Left cardiac atrium (tissue), 4 donors: Measurements from ENCODE around the gene LACTBL1. TPM values are rescaled to one million over a fixed set of nuclear protein-coding genes. Genes with fewer than 3 reads are reported as not detected.
A peak's percentile ranks its signal among the peaks of the same experiment; 100 is the strongest.
"Not testable (repeated sequence)": the region's sequence is repeated elsewhere in the genome, so short reads cannot be mapped to it uniquely, and the experiment has no call there.

Source experiments
- ATAC-seq, 2 donors: fragments of 200-7000 bp; cut with Tn5 transposase; one replicate each; pipeline ENCODE4 v1.9.1; 2020; ENCODE audit warnings: mild to moderate bottlenecking in 2 of 2, moderate library complexity in 2 of 2
- DNase-seq: peaks from one replicate; pipeline ENCODE4 v3.0.0-alpha.2; 2020
- intact Hi-C, 2 donors: fragments of 100-400 bp; cut with DNase I; formaldehyde crosslinking; loops; one replicate each; pipeline versions ENCODE4 v1.14.1 to v1.15.1; 2022 to 2023
- total RNA-seq, 2 donors: library from RNA; stranded (reverse); fragmentation: NEBNext Ultra II Directional; extraction: Animal tissue kit (Norgen Biotek cat#: 25700); gene quantifications; one replicate each; pipeline ENCODE4 v1.2.1, GENCODE V29; 2021
- donor health status: DM: no; HTN: yes; CAD: no.
- donor health status: DM: no; HTN: yes; CAD: no; lungs with severe emphysema.
- donor health status: DM: yes; HTN: yes; CAD: no.
- donor health status: Dilated cardiomyopathy.

LACTBL1 gene
- total RNA-seq, 2 donors from 2014 or later, result not detected

- DNase-seq, result no peak
- intact Hi-C loops, result no loop called here
- no peak for ATAC-seq
Measured at GRCh38 chr1:22983944-22984343, 11.3 kb upstream of the LACTBL1 start.

DNA sequence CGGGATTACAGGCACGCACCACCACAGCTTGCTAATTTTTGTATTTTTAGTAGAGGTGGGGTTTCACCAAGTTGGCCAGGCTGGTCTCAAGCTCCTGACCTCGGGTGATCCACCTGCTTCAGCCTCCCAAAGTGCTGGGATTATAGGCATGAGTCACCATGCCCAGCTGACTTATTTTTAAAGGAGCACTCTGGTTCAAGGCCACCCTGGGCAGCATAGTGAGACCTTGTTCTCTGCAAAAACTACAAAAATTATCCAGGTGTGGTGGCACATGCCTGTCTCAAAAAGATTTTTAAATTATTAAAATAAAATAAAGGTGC lies 7.8 kb upstream of the LACTBL1 start:
- ATAC-seq, intact Hi-C loops, DNase-seq: not testable (repeated sequence)

GRCh38 chr1:22978299-22978698 lies 5.6 kb upstream of the LACTBL1 start:
- intact Hi-C loops, result loop anchor here (5.0 kb wide), 1 partner anchor 209 kb away; no protein-coding TSS in a partner anchor

DNA sequence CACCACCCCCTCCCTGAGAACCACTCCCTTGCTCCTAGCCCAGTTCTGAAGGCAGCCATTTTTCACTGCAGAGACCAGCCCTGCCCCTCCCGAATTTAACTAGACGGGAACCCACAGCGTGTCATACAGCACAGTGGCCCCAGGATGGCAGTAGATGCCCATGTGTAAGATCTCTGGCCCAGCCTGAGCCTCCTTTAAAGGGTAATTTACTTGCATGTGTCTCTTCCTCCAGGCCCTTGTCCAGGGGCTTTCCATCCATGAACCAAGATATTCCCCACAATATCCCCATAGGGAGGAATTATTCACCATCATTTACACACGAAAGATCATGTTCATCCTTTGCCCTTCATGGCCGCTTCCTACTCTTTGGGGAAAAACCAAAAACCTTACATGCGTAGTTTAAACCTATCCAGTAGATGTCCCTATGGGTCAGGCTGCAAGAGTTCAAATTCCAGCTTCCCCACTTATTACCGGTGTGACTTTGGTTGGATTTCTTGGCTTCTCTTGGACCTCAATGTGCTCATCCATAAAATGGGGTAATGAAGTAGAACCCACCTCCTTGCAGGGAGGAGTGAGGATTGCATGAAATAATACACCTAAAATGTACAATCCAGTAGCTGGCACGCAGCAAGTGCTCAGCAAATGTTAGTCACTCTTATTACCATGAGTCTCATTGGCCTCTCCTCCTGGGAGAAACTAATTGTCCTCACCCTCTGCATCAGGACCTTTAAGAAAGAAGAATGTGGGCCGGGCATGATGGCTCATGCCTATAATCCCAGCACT lies 4.0 kb upstream of the LACTBL1 start:
- ATAC-seq, result peak; percentile 96 to 98
- DNase-seq, result peak; percentile 58
- intact Hi-C loops, result loop anchor here (5.0 kb wide), 1 partner anchor 211 kb away; no protein-coding TSS in a partner anchor

More at GRCh38 chr1:22978299-22978698, 5.6 kb upstream of the LACTBL1 start:
- ATAC-seq (no peak), DNase-seq (no peak)

- ATAC-seq, result no peak
- DNase-seq, result no peak
- intact Hi-C loops, result loop anchor here (5.0 kb wide), 1 partner anchor 211 kb away; no protein-coding TSS in a partner anchor
Measured at GRCh38 chr1:22976127-22976460, 3.4 kb upstream of the LACTBL1 start.

GRCh38 chr1:22975694-22976093 lies 3.0 kb upstream of the LACTBL1 start:
- ATAC-seq, result no peak
- intact Hi-C loops, result loop anchor here (5.0 kb wide), 1 partner anchor 212 kb away; no protein-coding TSS in a partner anchor

DNA sequence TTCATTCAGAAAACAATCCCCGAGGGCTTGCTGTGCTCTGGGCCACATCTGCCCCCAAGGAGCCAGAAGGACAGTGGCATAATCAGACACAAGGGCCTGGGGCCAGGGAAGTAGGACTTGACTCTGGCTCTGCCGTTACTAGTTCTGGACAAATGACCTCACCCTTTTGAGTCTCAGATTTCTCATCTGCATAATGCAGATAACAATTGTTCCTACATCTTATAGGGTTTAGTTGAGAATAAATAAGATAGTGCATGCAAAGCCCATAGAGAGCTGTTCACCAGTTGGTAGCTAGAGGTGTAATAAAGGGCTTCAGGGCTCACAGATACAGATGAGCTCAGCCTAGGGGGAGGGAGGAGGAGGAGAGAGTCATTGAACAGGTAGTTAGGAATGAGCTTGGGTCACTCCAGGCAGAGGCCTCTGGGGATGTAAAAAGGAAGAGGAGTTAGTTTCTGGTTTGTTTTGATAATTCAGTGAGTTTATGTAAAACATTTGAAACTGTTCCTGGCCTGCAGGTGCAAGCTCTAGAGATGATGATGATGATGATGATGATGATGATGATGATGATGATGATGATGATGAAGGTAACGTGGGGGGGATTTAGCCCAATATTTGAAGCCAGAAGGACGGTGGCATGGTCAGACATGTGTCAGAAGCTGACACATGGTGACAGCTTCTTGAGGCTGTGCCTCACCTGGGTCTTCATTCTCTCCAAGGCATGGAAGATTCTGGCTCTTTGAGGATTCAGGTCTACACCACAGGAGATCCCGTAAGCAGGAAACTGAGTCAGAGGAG lies 858 bp downstream of the LACTBL1 start:
- ATAC-seq (no peak), DNase-seq (no peak)
- intact Hi-C loops, result no loop called here

More at GRCh38 chr1:22975694-22976093, 3.0 kb upstream of the LACTBL1 start:
- no peak for DNase-seq

DNA sequence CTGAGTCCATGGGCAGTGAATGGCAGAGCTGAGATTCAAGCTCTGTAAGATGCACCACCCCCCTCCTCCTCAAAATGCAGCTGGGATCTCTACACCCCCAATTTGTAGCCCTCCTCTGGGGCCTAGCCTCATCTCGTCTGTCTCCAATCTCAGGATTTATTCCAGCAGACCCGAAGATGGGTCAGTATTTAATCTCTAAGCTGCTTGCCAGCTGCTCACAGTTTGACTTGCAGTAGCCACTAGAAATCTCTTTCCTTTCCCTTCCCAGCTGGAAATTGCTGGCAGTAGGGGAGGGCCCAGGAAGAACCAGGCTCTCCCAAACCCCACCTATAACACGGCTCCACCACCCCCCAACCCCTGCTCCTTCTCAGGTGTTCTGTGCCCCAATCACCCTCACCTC lies 1.5 kb downstream of the LACTBL1 start:
- DNase-seq, result no peak
- intact Hi-C loops, result no loop called here
- ATAC-seq, result no peak

DNA sequence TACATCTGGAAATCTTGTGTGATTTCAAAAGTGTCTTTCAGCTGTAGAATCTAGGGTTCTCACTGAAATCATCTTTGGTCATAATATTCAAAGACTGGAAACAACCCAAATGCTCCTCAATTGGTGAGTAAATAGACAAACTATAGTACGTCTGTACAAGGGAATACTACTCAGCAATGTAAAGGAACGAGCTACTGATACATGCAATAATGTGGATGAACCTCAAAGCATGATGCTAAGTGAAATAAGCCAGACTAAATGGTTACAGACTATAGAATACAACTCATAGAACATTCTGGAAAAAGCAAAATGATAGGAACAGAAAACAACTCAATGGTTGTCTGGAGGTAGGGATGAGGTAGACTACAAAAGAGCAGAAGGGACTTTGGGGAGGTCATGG lies 2.6 kb downstream of the LACTBL1 start:
- ATAC-seq (no peak), DNase-seq (no peak)
- intact Hi-C loops, result no loop called here

- DNase-seq (no peak), ATAC-seq (peak in 1 of 2 donors; percentile 18)
- intact Hi-C loops, result no loop called here
Measured at GRCh38 chr1:22969304-22969709, 3.4 kb downstream of the LACTBL1 start.

DNA sequence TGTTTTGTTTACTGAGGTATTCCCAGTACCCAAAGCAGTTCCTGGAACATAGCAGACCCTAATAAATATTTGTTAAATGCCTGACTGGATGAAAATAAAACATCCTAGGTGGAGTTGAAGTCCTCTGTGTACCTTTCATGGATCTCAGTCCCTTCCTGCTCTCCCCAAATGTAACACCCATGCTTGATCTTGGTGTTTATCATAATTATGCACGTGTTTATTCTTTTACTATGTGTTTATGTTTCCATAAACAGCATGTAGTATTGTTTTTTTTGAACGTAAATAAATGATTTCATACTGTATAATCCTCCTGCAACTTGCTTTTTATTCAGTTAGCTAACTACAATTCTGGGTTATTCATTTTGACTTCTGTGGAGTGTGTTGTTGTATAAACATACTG lies 4.8 kb downstream of the LACTBL1 start:
- DNase-seq, result no peak
- intact Hi-C loops, result no loop called here
- ATAC-seq, result no peak

DNA sequence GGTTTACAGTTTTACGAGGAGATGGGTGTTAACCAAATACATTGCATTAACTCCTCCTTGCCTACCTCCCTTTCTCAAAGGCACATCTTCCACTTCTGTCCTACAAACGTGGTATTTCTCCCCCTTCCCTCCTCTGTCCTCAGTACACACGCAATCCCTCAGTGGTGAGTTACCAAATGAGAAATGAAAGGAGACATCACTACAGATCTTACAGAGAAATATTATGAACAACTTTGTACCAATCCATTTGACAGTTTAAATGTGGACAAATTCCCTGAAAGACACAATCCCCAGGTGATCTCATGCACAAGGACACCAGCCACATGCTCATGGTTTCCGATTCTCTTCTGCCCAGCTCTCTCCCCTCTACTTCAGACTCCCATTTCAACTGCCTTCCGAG lies 6.4 kb downstream of the LACTBL1 start:
- intact Hi-C loops, result no loop called here
- DNase-seq (no peak), ATAC-seq (no peak)

- intact Hi-C loops, result no loop called here
- ATAC-seq (no peak), DNase-seq (no peak)
Measured at GRCh38 chr1:22963044-22963677, 9.5 kb downstream of the LACTBL1 start.

DNA sequence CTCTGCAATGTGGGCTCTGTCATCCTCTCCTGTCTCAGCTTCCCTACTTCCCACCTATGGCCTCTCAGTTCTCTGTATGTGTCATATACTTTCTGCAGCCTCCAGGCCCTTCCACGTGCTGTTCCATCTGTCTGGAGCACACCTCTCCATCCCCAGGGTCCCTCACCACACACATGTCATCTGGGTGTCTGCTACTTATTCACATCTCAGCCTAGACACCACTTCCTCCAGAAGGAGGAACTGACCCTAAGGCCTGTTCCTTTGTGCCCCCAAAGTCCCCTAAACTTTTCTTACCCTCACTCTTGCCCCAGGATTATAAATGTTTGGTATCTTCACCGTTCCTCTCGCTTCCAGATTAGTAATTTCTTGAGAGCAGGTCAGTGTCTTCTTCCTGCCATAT lies 10.1 kb downstream of the LACTBL1 start:
- ATAC-seq (no peak), DNase-seq (no peak)
- intact Hi-C loops, result no loop called here

- ATAC-seq (no peak), DNase-seq (no peak)
Measured at GRCh38 chr1:22959545-22960360, 12.9 kb downstream of the LACTBL1 start.

DNA sequence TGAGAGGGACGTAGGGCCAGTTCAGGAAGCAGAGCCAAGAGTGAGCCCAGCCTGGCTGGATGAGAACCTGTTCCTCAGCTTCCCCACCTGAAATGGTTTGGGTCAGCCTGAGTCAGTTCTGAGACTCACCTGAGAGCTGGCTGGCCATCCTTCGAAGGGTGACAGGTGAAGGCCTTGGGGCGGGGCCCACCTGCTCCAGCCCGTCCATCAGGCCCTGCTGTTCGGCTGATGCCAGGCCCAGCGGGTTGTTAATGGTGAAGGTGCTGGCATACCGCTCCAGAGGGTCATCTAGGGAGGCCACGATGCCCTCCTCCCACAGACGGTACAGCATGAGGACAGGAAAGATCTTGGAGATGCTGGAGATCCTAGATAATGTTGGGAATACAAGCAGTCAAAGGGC lies 14.1 kb downstream of the LACTBL1 start:
- no peak for ATAC-seq
- intact Hi-C loops, result no loop called here
- DNase-seq, result no peak

More at GRCh38 chr1:22959545-22960360, 12.9 kb downstream of the LACTBL1 start:
- intact Hi-C loops, result no loop called here

DNA sequence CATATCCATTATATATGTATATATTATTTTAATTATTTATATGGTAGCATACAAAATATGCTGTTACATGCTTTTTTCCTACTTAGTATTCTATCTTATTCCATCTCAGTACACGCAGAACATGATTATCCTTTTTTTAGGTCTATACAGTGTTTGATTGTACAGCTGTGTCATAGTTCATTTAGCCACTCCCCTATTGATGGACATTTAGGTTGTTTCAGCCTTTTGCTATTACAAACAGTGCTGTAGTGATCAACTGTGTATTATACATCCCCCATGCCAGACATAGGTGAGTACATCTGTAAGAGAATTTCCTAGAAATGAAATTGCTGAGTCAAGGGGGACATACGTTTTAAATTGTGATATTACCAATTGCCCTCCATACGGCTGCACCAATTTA lies 15.6 kb downstream of the LACTBL1 start:
- DNase-seq, result no peak
- no peak for ATAC-seq
- intact Hi-C loops, result no loop called here

GRCh38 chr1:22955146-22955545 lies 17.5 kb downstream of the LACTBL1 start:
- ATAC-seq, result no peak
- no peak for DNase-seq
- intact Hi-C loops, result no loop called here

GRCh38 chr1:22953740-22954141 lies 18.9 kb downstream of the LACTBL1 start:
- peak in 1 of 2 donors; percentile 34 for ATAC-seq
- intact Hi-C loops, result no loop called here
- no peak for DNase-seq
